ENCODE results near the gene EGR4. TPM values are rescaled to one million over a fixed set of nuclear protein-coding genes. Genes with fewer than 3 reads are reported as not detected.

The EGR4 gene
- total RNA-seq, 1 donor from 2014 or later = 0.07 TPM

GRCh38 chr2:73250872-73251846 is 42.2 kb downstream of the EGR4 start:
- intact Hi-C loops (cut with micrococcal nuclease) = no loop called here

DNA sequence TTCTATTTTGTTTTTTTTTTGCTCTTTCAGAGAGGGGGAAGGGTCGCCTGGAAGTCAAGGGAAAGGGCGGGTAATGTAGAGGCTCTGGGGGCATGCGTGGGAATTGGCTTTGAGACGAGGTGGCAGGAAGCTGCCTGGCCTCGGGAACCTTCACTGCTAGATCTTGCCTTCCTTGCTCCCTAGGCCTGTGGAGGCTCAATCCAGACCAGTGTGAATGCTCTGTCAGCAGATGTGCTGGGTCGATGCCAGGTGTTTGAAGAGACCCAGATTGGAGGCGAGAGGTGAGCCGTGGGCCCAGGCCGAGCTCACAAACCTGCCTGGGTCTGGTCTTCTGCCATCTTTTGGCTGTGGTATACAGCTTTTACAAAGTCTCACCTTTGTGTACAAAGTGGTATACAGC is 43.7 kb downstream of the EGR4 start:
- intact Hi-C loops (cut with micrococcal nuclease) = no loop called here

GRCh38 chr2:73246850-73247249 is 46.5 kb downstream of the EGR4 start:
- intact Hi-C loops (cut with micrococcal nuclease) = no loop called here

DNA sequence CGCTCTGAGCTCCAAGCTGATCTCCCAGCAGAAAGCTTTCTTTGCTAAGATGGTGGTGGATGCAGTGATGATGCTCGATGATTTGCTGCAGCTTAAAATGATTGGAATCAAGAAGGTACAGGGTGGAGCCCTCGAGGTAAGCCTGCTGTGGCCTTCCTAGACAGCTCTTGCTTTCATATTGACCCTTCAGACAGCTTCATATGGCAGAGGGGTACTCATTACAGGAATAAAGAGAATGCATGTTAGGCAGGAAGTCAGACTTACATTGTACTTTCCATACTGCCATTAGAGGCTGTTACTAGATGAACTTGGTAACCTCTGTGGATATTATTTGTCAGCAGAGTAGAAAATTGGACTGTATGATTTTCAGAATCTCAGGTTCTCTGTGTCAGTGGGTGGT is 48.8 kb downstream of the EGR4 start:
- intact Hi-C loops (cut with micrococcal nuclease) = no loop called here

GRCh38 chr2:73243884-73244570 is 49.3 kb downstream of the EGR4 start:
- intact Hi-C loops (cut with micrococcal nuclease) = no loop called here

Other genes starting within 250 kb of the EGR4 start
- 13.5 and 13.7 TPM in 2 replicates for gene SFXN5, start 221.8 kb downstream of the EGR4 start, total RNA-seq
- gene RAB11FIP5, start 180.6 kb downstream of the EGR4 start, total RNA-seq = 8.9 and 9.9 TPM in 2 replicates
- gene NOTO, start 91.0 kb downstream of the EGR4 start, total RNA-seq = not detected in 2 replicates
- gene SMYD5, start 79.3 kb downstream of the EGR4 start, total RNA-seq = 23.9 and 25.5 TPM in 2 replicates
- gene PRADC1, start 60.3 kb downstream of the EGR4 start, total RNA-seq = 9.3 and 10.4 TPM in 2 replicates
- 321 and 361 TPM in 2 replicates for gene CCT7, start 59.2 kb downstream of the EGR4 start, total RNA-seq
- 15.4 and 16.2 TPM in 2 replicates for gene FBXO41, start 9.1 kb downstream of the EGR4 start, total RNA-seq
- 23.5 and 24.1 TPM in 2 replicates for gene ALMS1, start 92.3 kb upstream of the EGR4 start, total RNA-seq